RWPE1 (cell line): ENCODE results near the gene SMNDC1.

Experiments used
- CTCF ChIA-PET: fragments of 350-600 bp; sonication (Branson Sonifier 250); formaldehyde crosslinking; extraction: SDS; loops from one replicate; lab custom pipeline; 2021; lab: Yijun Ruan, JAX
- POLR2A ChIA-PET: fragments of 400-600 bp; formaldehyde crosslinking; extraction: SDS; loops from one replicate; lab custom pipeline; 2020; ENCODE audit warnings: antibody characterized with exemption; ENCODE audit not compliant: low non-redundant PET; lab: Yijun Ruan, JAX
- DNase-seq: peaks from one replicate; pipeline ENCODE4 v3.0.0; 2012; ENCODE audit warnings: low spot score
- H3K27ac ChIP-seq: fragments of 450-650 bp; 2 replicates; pipeline ENCODE4 v1.5.1; 2017
- TF ChIP-seq, protein P1 (sequence below): fragments of 450-650 bp; conservative IDR thresholded peaks from 2 replicates; pipeline ENCODE4 v1.5.1; 2017; ENCODE audit warnings: low read depth, mild to moderate bottlenecking

The SMNDC1 gene

DNA sequence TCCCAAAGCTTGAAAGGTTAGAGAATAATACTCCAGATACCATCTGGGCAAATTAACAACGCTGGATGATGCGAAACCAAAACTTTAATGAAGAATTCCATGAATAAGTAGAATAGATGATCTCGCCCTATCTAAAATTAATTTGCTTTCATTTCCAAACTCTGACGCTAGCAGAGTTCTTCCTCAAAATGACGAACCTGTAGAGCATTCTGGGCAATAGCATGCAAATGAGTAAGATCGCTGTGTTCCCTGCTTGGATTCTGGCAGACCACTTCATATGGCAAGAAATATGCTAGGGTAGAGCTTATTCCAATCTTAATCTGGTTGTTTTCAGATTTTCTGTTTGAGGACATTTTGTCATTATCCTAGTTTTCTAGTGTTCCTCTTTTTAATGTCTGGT is 36.1 kb upstream of the SMNDC1 start:
- CTCF ChIA-PET = no interaction called here
- TF ChIP-seq, protein P1, sequence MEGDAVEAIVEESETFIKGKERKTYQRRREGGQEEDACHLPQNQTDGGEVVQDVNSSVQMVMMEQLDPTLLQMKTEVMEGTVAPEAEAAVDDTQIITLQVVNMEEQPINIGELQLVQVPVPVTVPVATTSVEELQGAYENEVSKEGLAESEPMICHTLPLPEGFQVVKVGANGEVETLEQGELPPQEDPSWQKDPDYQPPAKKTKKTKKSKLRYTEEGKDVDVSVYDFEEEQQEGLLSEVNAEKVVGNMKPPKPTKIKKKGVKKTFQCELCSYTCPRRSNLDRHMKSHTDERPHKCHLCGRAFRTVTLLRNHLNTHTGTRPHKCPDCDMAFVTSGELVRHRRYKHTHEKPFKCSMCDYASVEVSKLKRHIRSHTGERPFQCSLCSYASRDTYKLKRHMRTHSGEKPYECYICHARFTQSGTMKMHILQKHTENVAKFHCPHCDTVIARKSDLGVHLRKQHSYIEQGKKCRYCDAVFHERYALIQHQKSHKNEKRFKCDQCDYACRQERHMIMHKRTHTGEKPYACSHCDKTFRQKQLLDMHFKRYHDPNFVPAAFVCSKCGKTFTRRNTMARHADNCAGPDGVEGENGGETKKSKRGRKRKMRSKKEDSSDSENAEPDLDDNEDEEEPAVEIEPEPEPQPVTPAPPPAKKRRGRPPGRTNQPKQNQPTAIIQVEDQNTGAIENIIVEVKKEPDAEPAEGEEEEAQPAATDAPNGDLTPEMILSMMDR = no peak
- POLR2A ChIA-PET = no interaction called here
- DNase-seq = no peak
- no peak overlapping the region for H3K27ac ChIP-seq

DNA sequence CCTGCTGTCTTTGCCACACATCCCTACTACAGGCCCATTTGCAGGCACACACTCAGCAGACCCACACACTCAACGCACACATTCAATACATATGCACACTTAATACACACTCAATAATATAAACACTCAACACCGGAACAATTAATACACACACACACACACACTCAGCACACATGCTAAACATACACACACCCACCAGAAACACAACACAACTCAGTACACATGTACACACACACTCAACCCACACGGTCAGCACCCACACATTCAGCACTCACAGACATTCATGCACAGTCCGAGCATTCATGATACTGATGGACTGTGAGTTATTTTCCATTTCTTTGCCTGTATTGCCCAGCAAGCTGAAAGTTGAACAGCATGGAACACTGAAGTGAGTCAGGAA is 35.4 kb upstream of the SMNDC1 start:
- CTCF ChIA-PET = no interaction called here
- POLR2A ChIA-PET = no interaction called here
- DNase-seq = no peak
- TF ChIP-seq, protein P1 = no peak
- no peak overlapping the region for H3K27ac ChIP-seq

DNA sequence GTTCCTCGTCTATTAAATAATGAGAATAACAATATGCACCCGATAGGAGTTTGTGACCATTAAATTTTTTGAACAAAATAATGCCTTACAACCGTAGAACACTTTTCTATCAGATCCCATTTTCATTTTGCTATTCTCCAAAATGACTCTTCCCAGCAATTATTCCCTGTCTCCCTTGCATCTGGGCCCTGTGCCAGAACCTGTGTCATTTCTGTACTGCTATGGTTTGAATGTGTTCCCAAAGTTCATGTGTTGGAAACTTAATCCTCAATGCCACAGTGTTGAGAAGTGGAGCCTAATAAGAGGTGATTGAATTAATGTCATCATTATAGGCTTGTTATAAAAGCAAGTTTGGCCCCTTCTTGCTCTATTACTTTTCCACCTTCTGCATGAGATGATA is 33.2 kb upstream of the SMNDC1 start:
- ChIA-PET CTCF (no interaction called here), POLR2A (no interaction called here)
- no peak for DNase-seq
- TF ChIP-seq, protein P1 = no peak
- no peak overlapping the region for H3K27ac ChIP-seq

DNA sequence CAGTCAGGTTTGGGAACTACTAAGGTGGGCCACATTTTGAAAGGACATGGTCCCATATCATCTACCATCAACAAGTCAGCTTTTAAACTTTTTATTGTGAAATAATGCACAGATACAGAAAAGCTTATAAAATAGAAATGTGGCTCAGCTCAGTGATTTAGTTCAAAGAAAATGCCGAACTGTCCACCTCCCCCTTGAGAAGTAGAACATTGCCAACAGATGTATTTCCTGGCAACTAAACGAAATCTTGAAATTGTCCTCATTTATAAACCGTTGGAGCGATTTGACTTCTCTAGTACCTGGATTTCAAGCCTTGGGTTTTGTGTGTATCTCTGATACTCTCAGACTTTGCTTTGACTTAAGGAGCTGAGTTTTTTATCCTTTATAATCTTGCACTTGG is 32.7 kb upstream of the SMNDC1 start:
- CTCF ChIA-PET = interaction anchor here (0.7 kb wide), 1 partner anchor 12 kb away, joined by 3 read pairs; no protein-coding TSS in a partner anchor
- TF ChIP-seq, protein P1 = no peak
- DNase-seq = no peak
- POLR2A ChIA-PET = no interaction called here
- no peak overlapping the region for H3K27ac ChIP-seq

DNA sequence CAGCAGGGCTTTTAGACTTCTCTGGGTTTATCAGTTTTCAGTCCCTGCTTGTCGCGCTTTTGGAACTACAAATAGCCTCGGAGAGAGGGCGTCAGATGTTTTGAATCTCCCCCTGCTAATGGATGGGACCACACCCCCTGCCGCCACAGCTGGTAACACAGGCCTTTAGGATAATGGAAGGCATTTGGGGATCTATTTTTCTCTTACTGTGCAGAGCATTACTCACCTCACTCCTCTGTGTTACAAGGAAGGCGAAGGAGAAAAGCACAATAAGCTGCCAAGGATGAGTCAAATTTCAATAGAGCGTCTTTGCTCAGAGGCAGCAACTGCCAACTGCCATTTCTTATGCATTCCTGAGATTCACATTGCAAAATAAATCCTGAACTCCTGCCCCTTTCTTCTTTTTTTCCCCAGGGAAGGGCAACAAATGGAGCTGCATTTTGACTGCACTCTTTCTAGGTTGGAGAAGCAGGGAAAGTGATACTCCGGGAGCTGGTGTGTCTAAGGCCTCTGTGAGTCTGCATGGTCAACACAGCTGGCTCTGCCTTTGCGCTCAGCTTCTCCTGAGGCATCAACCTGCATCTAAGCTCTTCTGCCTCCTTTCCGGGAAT is 31.5 kb upstream of the SMNDC1 start:
- POLR2A ChIA-PET = interaction anchor here (0.6 kb wide), 1 partner anchor 177 kb away, joined by 3 read pairs; no protein-coding TSS in a partner anchor
- TF ChIP-seq, protein P1 = no peak
- peak; percentile 93 for DNase-seq
- peak overlapping the region; percentile 88 for H3K27ac ChIP-seq
- CTCF ChIA-PET = interaction anchor here (0.8 to 1.0 kb wide), 3 partner anchors 9 to 212 kb away, joined by 3 read pairs; no protein-coding TSS in a partner anchor

DNA sequence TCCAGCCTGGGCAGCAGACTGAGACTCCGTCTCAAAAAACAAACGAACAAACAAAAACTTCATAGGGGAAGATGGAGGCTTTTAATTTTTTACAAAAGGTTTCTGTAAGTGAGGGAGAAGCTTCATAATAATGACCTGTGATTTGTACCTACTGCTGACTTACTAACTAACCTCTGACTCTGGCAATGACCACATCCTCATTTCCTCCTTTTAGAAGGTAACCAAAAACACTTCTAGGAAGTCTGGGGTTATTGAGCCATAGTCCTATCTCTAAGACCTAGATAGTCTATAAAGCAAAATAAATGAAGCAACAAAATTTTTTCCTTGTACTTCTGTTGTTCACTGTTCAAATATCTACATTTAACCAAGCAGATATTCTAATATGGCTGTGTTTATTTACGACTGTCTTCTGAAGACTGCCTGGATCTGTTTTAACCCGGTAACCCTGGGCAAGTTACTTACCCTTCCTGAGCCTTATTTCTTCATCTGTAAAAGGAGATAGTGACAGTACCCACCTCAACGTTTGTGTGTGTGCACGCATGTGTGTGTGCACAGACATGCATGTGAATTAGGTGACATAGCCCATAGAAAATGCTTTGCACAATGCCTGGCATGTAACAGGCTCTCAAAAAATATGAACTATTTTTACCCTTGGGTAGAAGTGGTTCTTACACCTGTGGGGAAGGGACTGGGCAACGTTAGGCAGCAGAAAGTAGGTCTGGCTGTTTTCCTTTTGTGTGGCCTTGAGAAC is 30.8 kb upstream of the SMNDC1 start:
- TF ChIP-seq, protein P1 = no peak
- DNase-seq = no peak
- ChIA-PET CTCF (interaction anchor here (0.9 to 1.0 kb wide), 2 partner anchors 24 to 213 kb away, joined by 3 read pairs; no protein-coding TSS in a partner anchor), POLR2A (no interaction called here)
- H3K27ac ChIP-seq = peak overlapping the region; percentile 88
